Subcutaneous adipose tissue (tissue), 4 donors: Measurements from ENCODE around the gene SOX8. TPM values are rescaled to one million over a fixed set of nuclear protein-coding genes. Genes with fewer than 3 reads are reported as not detected.

Source experiments
- CTCF ChIP-seq: fragments of 450-650 bp; IDR thresholded peaks from one replicate; pipeline ENCODE4 v1.5.1; 2016; ENCODE audit warnings: low read depth, mild to moderate bottlenecking, control low read depth, antibody characterized with exemption, moderate library complexity
- total RNA-seq, 4 donors: library from RNA; depleted of rRNA; stranded (reverse); fragments of >200 nt; gene quantifications; one replicate each; pipeline ENCODE4 v1.1.0, GENCODE V29; 2016

The SOX8 gene
- total RNA-seq, 4 donors from 2014 or later = 1.0 TPM; not detected in 3

GRCh38 chr16:967546-968295, 13.8 kb upstream of the SOX8 start:
- TF ChIP-seq CTCF = no peak

- no peak for TF ChIP-seq CTCF
These were observed 12.9 kb upstream of the SOX8 start for GRCh38 chr16:968620-969019.

GRCh38 chr16:969508-970385, 11.8 kb upstream of the SOX8 start:
- no peak for TF ChIP-seq CTCF

GRCh38 chr16:970386-970765, 11.2 kb upstream of the SOX8 start:
- no peak for TF ChIP-seq CTCF

- TF ChIP-seq CTCF = no peak
These were observed 10.6 kb upstream of the SOX8 start, which contains the start of gene LMF1 for GRCh38 chr16:970766-971581. Gene LMF1, minus strand, starts transcription at chr16:970984. Its CDS starts 4 bp downstream, at chr16:970980.

GRCh38 chr16:971582-971905, 10.0 kb upstream of the SOX8 start:
- no peak for TF ChIP-seq CTCF

GRCh38 chr16:971981-972315, 9.6 kb upstream of the SOX8 start:
- TF ChIP-seq CTCF = no peak
